ENCODE measurements around the gene IGLON5.

Gene IGLON5

GRCh38 chr19:51364200-51365106 lies 53.0 kb downstream of the IGLON5 start:
- peak overlapping the region; percentile 92 for H3K4me3 Mint-ChIP-seq
- H3K4me1 Mint-ChIP-seq, result peaks cover 56% of the 10 kb centered on the region
- no peak for ATAC-seq
- H3K27ac Mint-ChIP-seq, result peak overlapping the region; percentile 92
- DNase-seq (ENCODE audit: low spot score in 2 of 2), result no peak
- H3K9me3 Mint-ChIP-seq, result no peaks in the 10 kb centered on the region
- H3K36me3 Mint-ChIP-seq, result peaks cover 76% of the 10 kb centered on the region

GRCh38 chr19:51365211-51365964 lies 53.9 kb downstream of the IGLON5 start:
- DNase-seq (ENCODE audit: low spot score in 2 of 2), result no peak
- H3K9me3 Mint-ChIP-seq, result no peaks in the 10 kb centered on the region
- peaks cover 83% of the 10 kb centered on the region for H3K36me3 Mint-ChIP-seq
- no peak for ATAC-seq
- peak overlapping the region; percentile 96 for H3K27ac Mint-ChIP-seq
- H3K4me1 Mint-ChIP-seq, result peaks cover 62% of the 10 kb centered on the region
- peak overlapping the region; percentile 92 for H3K4me3 Mint-ChIP-seq

GRCh38 chr19:51365965-51366388 lies 54.5 kb downstream of the IGLON5 start, which contains the start of gene ETFB:
Gene ETFB, minus strand, starts transcription at chr19:51366388. Its CDS starts 62 bp downstream, at chr19:51366326.
- peaks cover 85% of the 10 kb centered on the region for H3K36me3 Mint-ChIP-seq
- ATAC-seq (no peak), DNase-seq (ENCODE audit: low spot score in 2 of 2) (no peak)
- H3K9me3 Mint-ChIP-seq, result no peaks in the 10 kb centered on the region
- H3K4me1 Mint-ChIP-seq, result peaks cover 68% of the 10 kb centered on the region
- H3K27ac Mint-ChIP-seq, result peak within 1 kb of the TSS; percentile 96
- peak within 1 kb of the TSS; percentile 92 for H3K4me3 Mint-ChIP-seq

- H3K4me3 Mint-ChIP-seq, result peak overlapping the region; percentile 92
- DNase-seq (ENCODE audit: low spot score in 2 of 2) (peak; percentile 78 to 96), ATAC-seq (peak; percentile 61)
- peaks cover 73% of the 10 kb centered on the region for H3K4me1 Mint-ChIP-seq
- H3K36me3 Mint-ChIP-seq, result peaks cover 86% of the 10 kb centered on the region
- H3K9me3 Mint-ChIP-seq, result no peaks in the 10 kb centered on the region
- peak overlapping the region; percentile 96 for H3K27ac Mint-ChIP-seq
Measured at GRCh38 chr19:51366389-51367254, 55.2 kb downstream of the IGLON5 start.

GRCh38 chr19:51367255-51367564 lies 55.8 kb downstream of the IGLON5 start:
- ATAC-seq (peak; percentile 0), DNase-seq (ENCODE audit: low spot score in 2 of 2) (no peak)
- H3K9me3 Mint-ChIP-seq, result no peaks in the 10 kb centered on the region
- peaks cover 92% of the 10 kb centered on the region for H3K36me3 Mint-ChIP-seq
- H3K4me1 Mint-ChIP-seq, result peaks cover 68% of the 10 kb centered on the region
- peak overlapping the region; percentile 96 for H3K27ac Mint-ChIP-seq
- H3K4me3 Mint-ChIP-seq, result peak overlapping the region; percentile 92

GRCh38 chr19:51367565-51368365 lies 56.3 kb downstream of the IGLON5 start:
- peak overlapping the region; percentile 92 for H3K4me3 Mint-ChIP-seq
- peak overlapping the region; percentile 96 for H3K27ac Mint-ChIP-seq
- peak; percentile 97 to 100 for DNase-seq (ENCODE audit: low spot score in 2 of 2)
- peaks cover 95% of the 10 kb centered on the region for H3K36me3 Mint-ChIP-seq
- ATAC-seq, result peak; percentile 83
- peaks cover 66% of the 10 kb centered on the region for H3K4me1 Mint-ChIP-seq
- H3K9me3 Mint-ChIP-seq, result no peaks in the 10 kb centered on the region

GRCh38 chr19:51368366-51369282 lies 57.2 kb downstream of the IGLON5 start, which contains the start of gene CLDND2:
Gene CLDND2, minus strand, starts transcription at chr19:51369003. Its CDS starts 426 bp downstream, at chr19:51368577.
- H3K4me3 Mint-ChIP-seq, result peak within 1 kb of the TSS; percentile 92
- peak within 1 kb of the TSS; percentile 96 for H3K27ac Mint-ChIP-seq
- peaks cover 92% of the 10 kb centered on the region for H3K36me3 Mint-ChIP-seq

GRCh38 chr19:51370230-51370629 lies 58.8 kb downstream of the IGLON5 start:
- Mint-ChIP-seq H3K27ac (peak overlapping the region; percentile 96), H3K9me3 (no peaks in the 10 kb centered on the region), H3K4me3 (peak overlapping the region; percentile 92), H3K36me3 (peaks cover 90% of the 10 kb centered on the region), H3K4me1 (peaks cover 68% of the 10 kb centered on the region)
- DNase-seq (ENCODE audit: low spot score in 2 of 2) (no peak), ATAC-seq (no peak)

More at GRCh38 chr19:51368366-51369282, 57.2 kb downstream of the IGLON5 start, which contains the start of gene CLDND2:
- Mint-ChIP-seq H3K9me3 (no peaks in the 10 kb centered on the region), H3K4me1 (peaks cover 66% of the 10 kb centered on the region)
- DNase-seq (ENCODE audit: low spot score in 2 of 2) (peak; percentile 41 to 79), ATAC-seq (peak; percentile 1)

- ATAC-seq (no peak), DNase-seq (ENCODE audit: low spot score in 2 of 2) (no peak)
- Mint-ChIP-seq H3K4me1 (peaks cover 67% of the 10 kb centered on the region), H3K27ac (peak overlapping the region; percentile 96), H3K36me3 (peaks cover 87% of the 10 kb centered on the region), H3K4me3 (peak overlapping the region; percentile 92), H3K9me3 (no peaks in the 10 kb centered on the region)
Measured at GRCh38 chr19:51371186-51371690, 59.8 kb downstream of the IGLON5 start.

GRCh38 chr19:51372021-51372648 lies 60.7 kb downstream of the IGLON5 start:
- peak overlapping the region; percentile 92 for H3K4me3 Mint-ChIP-seq

GRCh38 chr19:51372649-51373504 lies 61.4 kb downstream of the IGLON5 start, which contains the start of gene NKG7:
Gene NKG7, minus strand, starts transcription at chr19:51372654. Its CDS starts 119 bp downstream, at chr19:51372535.
- DNase-seq (ENCODE audit: low spot score in 2 of 2) (peak; percentile 73 to 97), ATAC-seq (peak; percentile 86)
- Mint-ChIP-seq H3K4me1 (peaks cover 66% of the 10 kb centered on the region), H3K27ac (peak within 1 kb of the TSS; percentile 96), H3K4me3 (peak within 1 kb of the TSS; percentile 92), H3K36me3 (peaks cover 71% of the 10 kb centered on the region), H3K9me3 (no peaks in the 10 kb centered on the region)

More at GRCh38 chr19:51372021-51372648, 60.7 kb downstream of the IGLON5 start:
- DNase-seq (ENCODE audit: low spot score in 2 of 2) (peak in 1 of 2 donors; percentile 73), ATAC-seq (no peak)
- no peaks in the 10 kb centered on the region for H3K9me3 Mint-ChIP-seq
- peaks cover 78% of the 10 kb centered on the region for H3K36me3 Mint-ChIP-seq
- peaks cover 66% of the 10 kb centered on the region for H3K4me1 Mint-ChIP-seq
- H3K27ac Mint-ChIP-seq, result peak overlapping the region; percentile 96

All from stimulated activated effector memory CD8-positive, alpha-beta T cell treated with anti-CD3 and anti-CD28 coated beads, Interleukin-12 subunit alpha, Interleukin-12 subunit beta, amount 100 ng/mL, for 72 hours (primary cell).